ENCODE measurements around the gene TF. TPM values are rescaled to one million over a fixed set of nuclear protein-coding genes. Genes with fewer than 3 reads are reported as not detected.

Gene TF
- total and polyA plus RNA-seq, 12 donors = under 0.01 to 15.5 (median 2.2) TPM; not detected in 1

DNA sequence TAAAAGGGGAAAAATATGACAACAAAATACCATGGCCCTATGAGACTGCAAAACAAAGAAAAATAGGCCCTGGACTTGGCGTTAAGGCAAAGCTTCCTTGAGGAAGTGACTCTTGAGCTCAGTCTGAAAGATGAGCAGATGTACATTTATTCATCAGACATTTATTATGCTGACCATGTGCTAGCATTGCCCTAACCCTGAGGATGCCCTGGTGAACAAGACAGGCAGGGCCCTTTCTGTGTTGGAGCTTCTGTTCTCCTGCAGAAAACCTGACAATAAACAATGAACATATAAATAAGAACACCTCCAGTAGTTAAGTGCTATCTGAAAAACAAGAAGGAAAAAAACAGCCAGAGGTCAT is 12.4 kb downstream of the TF start:
- DNase-seq = no peak
- H3K4me1 ChIP-seq (replicated peaks in 1 of 2) = no peaks in the 10 kb centered on the region
- TF ChIP-seq, protein P1, sequence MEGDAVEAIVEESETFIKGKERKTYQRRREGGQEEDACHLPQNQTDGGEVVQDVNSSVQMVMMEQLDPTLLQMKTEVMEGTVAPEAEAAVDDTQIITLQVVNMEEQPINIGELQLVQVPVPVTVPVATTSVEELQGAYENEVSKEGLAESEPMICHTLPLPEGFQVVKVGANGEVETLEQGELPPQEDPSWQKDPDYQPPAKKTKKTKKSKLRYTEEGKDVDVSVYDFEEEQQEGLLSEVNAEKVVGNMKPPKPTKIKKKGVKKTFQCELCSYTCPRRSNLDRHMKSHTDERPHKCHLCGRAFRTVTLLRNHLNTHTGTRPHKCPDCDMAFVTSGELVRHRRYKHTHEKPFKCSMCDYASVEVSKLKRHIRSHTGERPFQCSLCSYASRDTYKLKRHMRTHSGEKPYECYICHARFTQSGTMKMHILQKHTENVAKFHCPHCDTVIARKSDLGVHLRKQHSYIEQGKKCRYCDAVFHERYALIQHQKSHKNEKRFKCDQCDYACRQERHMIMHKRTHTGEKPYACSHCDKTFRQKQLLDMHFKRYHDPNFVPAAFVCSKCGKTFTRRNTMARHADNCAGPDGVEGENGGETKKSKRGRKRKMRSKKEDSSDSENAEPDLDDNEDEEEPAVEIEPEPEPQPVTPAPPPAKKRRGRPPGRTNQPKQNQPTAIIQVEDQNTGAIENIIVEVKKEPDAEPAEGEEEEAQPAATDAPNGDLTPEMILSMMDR (IDR thresholded peaks at IDR 0.05) = no peak
- TF ChIP-seq POLR2A (IDR thresholded peaks at IDR 0.05) = no peak
- no peak overlapping the region for H3K27ac ChIP-seq
- H3K9me3 ChIP-seq (replicated peaks in 1 of 3) = no peaks in the 10 kb centered on the region
- no peaks in the 10 kb centered on the region for H3K27me3 ChIP-seq
- H3K4me3 ChIP-seq = no peak overlapping the region
- WGBS, 4 donors = 69 to 83% (median 75%) methylated on average over 1 of the region's 1 CpG
- intact Hi-C loops (cut with DNase I) = no loop called here
- no peaks in the 10 kb centered on the region for H3K36me3 ChIP-seq (replicated peaks in 1 of 2)

DNA sequence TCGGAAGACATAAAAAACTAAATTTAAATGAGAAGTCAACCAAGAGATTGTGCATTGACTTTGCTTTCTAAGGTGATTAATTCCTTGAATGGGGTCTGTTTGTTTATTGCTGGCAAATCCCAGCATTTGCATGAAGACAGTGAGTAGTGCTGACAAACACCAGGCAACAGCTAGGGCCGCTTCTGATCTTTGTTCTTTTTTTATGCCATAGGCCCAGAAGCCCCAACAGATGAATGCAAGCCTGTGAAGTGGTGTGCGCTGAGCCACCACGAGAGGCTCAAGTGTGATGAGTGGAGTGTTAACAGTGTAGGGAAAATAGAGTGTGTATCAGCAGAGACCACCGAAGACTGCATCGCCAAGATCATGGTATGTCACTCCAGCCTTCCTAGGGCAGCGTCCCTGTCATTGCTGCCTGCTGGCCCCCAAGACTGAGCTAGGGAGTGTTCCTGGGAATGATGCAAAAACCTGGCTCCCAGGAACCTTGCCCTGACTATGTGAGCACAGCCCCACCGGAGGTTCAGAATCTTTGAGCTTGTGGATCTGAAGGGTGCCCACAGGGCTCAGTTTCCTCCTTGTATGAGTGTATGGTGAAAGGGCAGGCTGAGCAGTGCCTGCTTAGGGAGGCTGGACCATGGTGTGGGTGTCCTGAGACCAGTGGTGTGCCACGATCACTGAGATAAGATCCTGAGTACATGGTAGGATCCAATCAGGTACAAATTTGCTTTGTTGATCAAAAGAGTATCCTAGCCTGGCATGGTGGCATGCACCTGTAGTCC is 13.0 kb downstream of the TF start:
- no peak for DNase-seq
- WGBS, 4 donors = 74 to 90% (median 87%) methylated on average over 8 to 9 of the region's 9 CpGs
- no peaks in the 10 kb centered on the region for H3K4me1 ChIP-seq (replicated peaks in 1 of 2)
- H3K27ac ChIP-seq = no peak overlapping the region
- H3K9me3 ChIP-seq (replicated peaks in 1 of 3) = no peaks in the 10 kb centered on the region
- TF ChIP-seq POLR2A (IDR thresholded peaks at IDR 0.05) = no peak
- TF ChIP-seq, protein P1 (IDR thresholded peaks at IDR 0.05) = no peak
- no peak overlapping the region for H3K4me3 ChIP-seq
- intact Hi-C loops (cut with DNase I) = no loop called here
- H3K27me3 ChIP-seq = no peaks in the 10 kb centered on the region
- no peaks in the 10 kb centered on the region for H3K36me3 ChIP-seq (replicated peaks in 1 of 2)

DNA sequence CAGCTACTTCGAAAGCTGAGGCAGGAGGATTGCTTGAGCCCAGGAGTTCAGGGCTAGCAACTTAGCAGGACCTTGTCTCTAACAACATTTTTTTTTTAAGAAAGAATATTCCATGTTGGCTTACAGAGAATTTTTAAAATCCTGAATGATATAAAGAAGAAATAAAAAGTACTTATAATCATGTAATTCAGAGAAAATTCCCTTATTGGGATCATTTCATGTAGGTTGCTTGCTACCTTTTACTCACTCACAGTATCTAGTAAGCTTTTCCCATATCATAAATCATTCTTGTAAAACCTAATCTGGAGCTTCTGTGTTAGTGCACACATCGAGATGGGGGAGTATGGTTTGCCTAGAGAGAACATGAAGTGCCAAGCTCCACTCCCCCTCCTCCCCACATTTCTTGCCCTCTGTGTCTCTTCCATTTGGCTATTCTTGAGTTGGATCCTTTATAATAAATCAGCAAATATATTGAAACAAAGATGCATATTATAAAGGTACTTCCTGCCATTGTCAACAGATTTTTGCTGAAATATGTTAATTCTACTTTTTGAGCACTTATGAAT is 13.6 kb downstream of the TF start:
- TF ChIP-seq, protein P1 (IDR thresholded peaks at IDR 0.05) = no peak
- no peak for TF ChIP-seq POLR2A (IDR thresholded peaks at IDR 0.05)
- Histone ChIP-seq H3K4me1 (replicated peaks in 1 of 2) (no peaks in the 10 kb centered on the region), H3K36me3 (replicated peaks in 1 of 2) (no peaks in the 10 kb centered on the region), H3K4me3 (no peak overlapping the region), H3K27ac (no peak overlapping the region), H3K27me3 (no peaks in the 10 kb centered on the region), H3K9me3 (replicated peaks in 1 of 3) (no peaks in the 10 kb centered on the region)
- DNase-seq = no peak
- 51 to 66% (median 59%) methylated on average over 2 of the region's 2 CpGs for WGBS, 4 donors
- intact Hi-C loops (cut with DNase I) = no loop called here

DNA sequence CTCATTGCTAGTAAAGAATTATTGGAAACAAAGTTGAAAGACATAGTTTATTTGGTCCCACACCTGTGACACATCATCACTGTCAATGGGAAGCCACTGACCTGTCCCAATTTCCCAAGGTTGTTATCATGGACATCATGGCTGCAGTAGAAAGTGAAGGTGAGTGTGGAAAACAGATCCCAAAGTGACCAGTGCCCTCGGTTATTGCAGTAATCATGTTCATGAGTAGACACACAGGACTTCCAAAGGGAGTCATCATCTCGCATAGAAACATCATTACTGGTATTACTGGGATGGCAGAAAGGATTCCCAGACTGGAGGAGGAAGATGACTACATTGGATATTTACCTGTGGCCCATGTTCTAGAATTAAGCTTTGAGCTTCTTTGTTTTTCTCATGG is 14.7 kb downstream of the TF start:
- Histone ChIP-seq H3K4me3 (no peak overlapping the region), H3K9me3 (replicated peaks in 1 of 3) (no peaks in the 10 kb centered on the region), H3K4me1 (replicated peaks in 1 of 2) (no peaks in the 10 kb centered on the region), H3K36me3 (replicated peaks in 1 of 2) (no peaks in the 10 kb centered on the region), H3K27me3 (no peaks in the 10 kb centered on the region), H3K27ac (no peak overlapping the region)
- WGBS, 4 donors = 73 to 93% (median 80%) methylated on average over 2 of the region's 2 CpGs
- TF ChIP-seq, protein P1 (IDR thresholded peaks at IDR 0.05) = no peak
- no peak for TF ChIP-seq POLR2A (IDR thresholded peaks at IDR 0.05)
- intact Hi-C loops (cut with DNase I) = no loop called here
- no peak for DNase-seq
